ENCODE results near the gene ZNF544.

The ZNF544 gene

GRCh38 chr19:58228585-58229254, at the start of gene ZNF544:
Gene ZNF544, plus strand, starts transcription at chr19:58228914. Its CDS starts 15,110 bp downstream, at chr19:58244024.
- DNase-seq (ENCODE audit: low read depth in 2 of 2, low spot score in 1 of 2), result peak; percentile 9 to 14

GRCh38 chr19:58181902-58182576, 46.7 kb upstream of the ZNF544 start:
- peak in 1 of 2 donors; percentile 25 for DNase-seq (ENCODE audit: low read depth in 2 of 2, low spot score in 1 of 2)

- peak in 1 of 2 donors; percentile 70 for DNase-seq (ENCODE audit: low read depth in 2 of 2, low spot score in 1 of 2)
Measured at GRCh38 chr19:58182577-58182988, 46.1 kb upstream of the ZNF544 start.

GRCh38 chr19:58182989-58183816, 45.5 kb upstream of the ZNF544 start, which contains the start of gene ZNF274:
Gene ZNF274, plus strand, starts transcription at chr19:58183061. Its CDS starts 905 bp downstream, at chr19:58183966.
- DNase-seq (ENCODE audit: low read depth in 2 of 2, low spot score in 1 of 2), result peak; percentile 82 to 87

- DNase-seq (ENCODE audit: low read depth in 2 of 2, low spot score in 1 of 2), result no peak
Measured at GRCh38 chr19:58183817-58184215, 44.9 kb upstream of the ZNF544 start.

GRCh38 chr19:58196901-58197616, 31.7 kb upstream of the ZNF544 start:
- DNase-seq (ENCODE audit: low read depth in 2 of 2, low spot score in 1 of 2), result no peak

GRCh38 chr19:58203814-58204475, 24.8 kb upstream of the ZNF544 start:
- DNase-seq (ENCODE audit: low read depth in 2 of 2, low spot score in 1 of 2), result no peak

GRCh38 chr19:58204566-58204965, 24.1 kb upstream of the ZNF544 start:
- DNase-seq (ENCODE audit: low read depth in 2 of 2, low spot score in 1 of 2), result no peak

GRCh38 chr19:58209577-58209976, 19.1 kb upstream of the ZNF544 start:
- no peak for DNase-seq (ENCODE audit: low read depth in 2 of 2, low spot score in 1 of 2)

GRCh38 chr19:58212336-58213074, 16.2 kb upstream of the ZNF544 start:
- no peak for DNase-seq (ENCODE audit: low read depth in 2 of 2, low spot score in 1 of 2)

GRCh38 chr19:58213075-58213369, 15.7 kb upstream of the ZNF544 start:
- DNase-seq (ENCODE audit: low read depth in 2 of 2, low spot score in 1 of 2), result no peak

- no peak for DNase-seq (ENCODE audit: low read depth in 2 of 2, low spot score in 1 of 2)
Measured at GRCh38 chr19:58217069-58217481, 11.6 kb upstream of the ZNF544 start.

GRCh38 chr19:58217607-58218391, 10.9 kb upstream of the ZNF544 start:
- DNase-seq (ENCODE audit: low read depth in 2 of 2, low spot score in 1 of 2), result no peak

- DNase-seq (ENCODE audit: low read depth in 2 of 2, low spot score in 1 of 2), result no peak
Measured at GRCh38 chr19:58218899-58219298, 9.8 kb upstream of the ZNF544 start.

- no peak for DNase-seq (ENCODE audit: low read depth in 2 of 2, low spot score in 1 of 2)
Measured at GRCh38 chr19:58227964-58228584, 640 bp upstream of the ZNF544 start.

- no peak for DNase-seq (ENCODE audit: low read depth in 2 of 2, low spot score in 1 of 2)
Measured at GRCh38 chr19:58229255-58229639, 533 bp downstream of the ZNF544 start.

- no peak for DNase-seq (ENCODE audit: low read depth in 2 of 2, low spot score in 1 of 2)
Measured at GRCh38 chr19:58237324-58237723, 8.6 kb downstream of the ZNF544 start.

GRCh38 chr19:58243351-58243750, 14.6 kb downstream of the ZNF544 start:
- no peak for DNase-seq (ENCODE audit: low read depth in 2 of 2, low spot score in 1 of 2)

- no peak for DNase-seq (ENCODE audit: low read depth in 2 of 2, low spot score in 1 of 2)
Measured at GRCh38 chr19:58248886-58249285, 20.2 kb downstream of the ZNF544 start.

Measured in stimulated activated CD8-positive, alpha-beta memory T cell treated with anti-CD3 and anti-CD28 coated beads, Interleukin-4, amount 100 ng/mL, for 1 hour (primary cell).